Measurements from ENCODE around the gene MYH6.

The MYH6 gene

GRCh38 chr14:23404331-23404900, 3.7 kb downstream of the MYH6 start:
- Histone ChIP-seq H3K9me3 (ENCODE audit: low read length) (no peaks in the 10 kb centered on the region), H3K27ac (ENCODE audit: low read depth, low read length, poor library complexity, severe bottlenecking) (no peak overlapping the region), H3F3A (ENCODE audit: insufficient read depth, low read length) (no peaks in the 10 kb centered on the region), H2AFZ (ENCODE audit: low read length) (no peak overlapping the region), H3K4me2 (ENCODE audit: low read length) (no peak overlapping the region), H4K20me1 (ENCODE audit: insufficient read depth, low read length) (no peaks in the 10 kb centered on the region), H3K4me1 (ENCODE audit: insufficient read depth, low read length, severe bottlenecking) (no peaks in the 10 kb centered on the region), H3K9ac (ENCODE audit: low read length) (no peak overlapping the region), H3K27me3 (ENCODE audit: insufficient read depth, low read length) (peaks cover 6% of the 10 kb centered on the region; the same call in 1 of the 2 replicates), H3K79me2 (ENCODE audit: insufficient read depth, low read length) (no peaks in the 10 kb centered on the region), H3K4me3 (ENCODE audit: low read depth, low read length, poor library complexity, severe bottlenecking) (no peak overlapping the region), H3K36me3 (ENCODE audit: insufficient read depth, low read length) (no peaks in the 10 kb centered on the region), H3K9me2 (ENCODE audit: low read depth, low read length) (no peaks in the 10 kb centered on the region)
- TF ChIP-seq EZH2 (IDR thresholded peaks at IDR 0.05; ENCODE audit: borderline replicate concordance, low read length): no peak
- no peak for TF ChIP-seq CTCF (IDR thresholded peaks at IDR 0.05; ENCODE audit: low read length)

DNA sequence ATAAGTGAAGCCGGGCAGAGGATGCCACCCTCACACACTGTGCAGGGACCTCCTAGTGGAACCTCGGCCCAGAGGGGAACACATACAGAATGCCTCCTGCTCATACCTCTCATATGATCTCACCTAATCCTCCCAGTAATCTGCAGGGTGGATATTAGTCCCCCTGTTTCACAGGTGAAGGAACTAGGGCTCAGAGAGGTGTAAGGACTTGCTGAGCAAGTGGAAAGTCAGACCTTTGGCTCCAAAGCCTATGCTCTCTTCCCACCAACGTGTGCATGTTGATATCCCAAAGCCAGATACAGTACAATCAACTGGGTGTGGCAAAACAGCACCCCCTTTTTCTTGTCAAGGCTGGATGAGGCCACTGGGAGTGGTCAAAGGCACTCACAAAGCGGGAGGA, 4.2 kb downstream of the MYH6 start:
- TF ChIP-seq EZH2 (IDR thresholded peaks at IDR 0.05; ENCODE audit: borderline replicate concordance, low read length): no peak
- no peak for TF ChIP-seq CTCF (IDR thresholded peaks at IDR 0.05; ENCODE audit: low read length)
- Histone ChIP-seq H3F3A (ENCODE audit: insufficient read depth, low read length) (no peaks in the 10 kb centered on the region), H3K9me2 (ENCODE audit: low read depth, low read length) (no peaks in the 10 kb centered on the region), H3K4me3 (ENCODE audit: low read depth, low read length, poor library complexity, severe bottlenecking) (no peak overlapping the region), H4K20me1 (ENCODE audit: insufficient read depth, low read length) (no peaks in the 10 kb centered on the region), H3K9me3 (ENCODE audit: low read length) (no peaks in the 10 kb centered on the region), H3K27ac (ENCODE audit: low read depth, low read length, poor library complexity, severe bottlenecking) (no peak overlapping the region), H3K27me3 (ENCODE audit: insufficient read depth, low read length) (peaks cover 6% of the 10 kb centered on the region; the same call in 1 of the 2 replicates), H2AFZ (ENCODE audit: low read length) (no peak overlapping the region), H3K4me1 (ENCODE audit: insufficient read depth, low read length, severe bottlenecking) (no peaks in the 10 kb centered on the region), H3K79me2 (ENCODE audit: insufficient read depth, low read length) (no peaks in the 10 kb centered on the region), H3K36me3 (ENCODE audit: insufficient read depth, low read length) (no peaks in the 10 kb centered on the region), H3K4me2 (ENCODE audit: low read length) (no peak overlapping the region), H3K9ac (ENCODE audit: low read length) (no peak overlapping the region)

GRCh38 chr14:23403139-23403438, 5.0 kb downstream of the MYH6 start:
- Histone ChIP-seq H3K36me3 (ENCODE audit: insufficient read depth, low read length) (no peaks in the 10 kb centered on the region), H3K4me2 (ENCODE audit: low read length) (no peak overlapping the region), H3K9me3 (ENCODE audit: low read length) (no peaks in the 10 kb centered on the region), H2AFZ (ENCODE audit: low read length) (no peak overlapping the region), H4K20me1 (ENCODE audit: insufficient read depth, low read length) (no peaks in the 10 kb centered on the region), H3K9me2 (ENCODE audit: low read depth, low read length) (no peaks in the 10 kb centered on the region), H3K27me3 (ENCODE audit: insufficient read depth, low read length) (peaks cover 6% of the 10 kb centered on the region; the same call in 1 of the 2 replicates), H3K9ac (ENCODE audit: low read length) (no peak overlapping the region), H3K4me1 (ENCODE audit: insufficient read depth, low read length, severe bottlenecking) (no peaks in the 10 kb centered on the region), H3K79me2 (ENCODE audit: insufficient read depth, low read length) (no peaks in the 10 kb centered on the region), H3F3A (ENCODE audit: insufficient read depth, low read length) (no peaks in the 10 kb centered on the region), H3K4me3 (ENCODE audit: low read depth, low read length, poor library complexity, severe bottlenecking) (no peak overlapping the region), H3K27ac (ENCODE audit: low read depth, low read length, poor library complexity, severe bottlenecking) (no peak overlapping the region)
- TF ChIP-seq EZH2 (IDR thresholded peaks at IDR 0.05; ENCODE audit: borderline replicate concordance, low read length) (no peak), CTCF (IDR thresholded peaks at IDR 0.05; ENCODE audit: low read length) (no peak)
